Measurements from ENCODE around the gene RAB37. TPM values are rescaled to one million over a fixed set of nuclear protein-coding genes. Genes with fewer than 3 reads are reported as not detected.

RAB37 gene
- total RNA-seq, 1 experiment from 2014 or later, result not detected

- peaks cover 8% of the 10 kb centered on the region for H3K79me2 ChIP-seq (ENCODE audit: low read length)
- no peaks in the 10 kb centered on the region for H3K27me3 ChIP-seq (ENCODE audit: low read length)
- no peak overlapping the region for H3K9ac ChIP-seq (ENCODE audit: low read length)
- DNase-seq, result no peak
- no peaks in the 10 kb centered on the region for H3K9me2 ChIP-seq (replicated peaks; ENCODE audit: insufficient read depth, low read length)
- peaks cover 1% of the 10 kb centered on the region; the same call in 1 of the 2 replicates for H4K20me1 ChIP-seq (ENCODE audit: insufficient read depth, low read depth, low read length)
- no peaks in the 10 kb centered on the region for H3K36me3 ChIP-seq (ENCODE audit: insufficient read depth, low read length)
- H3K4me3 ChIP-seq (ENCODE audit: low read length), result no peak overlapping the region
- H2AFZ ChIP-seq (ENCODE audit: low read length), result no peak overlapping the region
- H3K27ac ChIP-seq (ENCODE audit: low read length), result no peak overlapping the region
- peaks cover 11% of the 10 kb centered on the region for H3K4me1 ChIP-seq (ENCODE audit: low read length)
- H3K9me3 ChIP-seq (ENCODE audit: low read length), result no peaks in the 10 kb centered on the region
- no peak overlapping the region for H3K4me2 ChIP-seq (ENCODE audit: low read depth, low read length, poor library complexity, severe bottlenecking)
Observed at GRCh38 chr17:74744349-74744713, 7.3 kb downstream of the RAB37 start.

- Histone ChIP-seq H3K27me3 (ENCODE audit: low read length) (no peaks in the 10 kb centered on the region), H3K9ac (ENCODE audit: low read length) (no peak overlapping the region), H3K36me3 (ENCODE audit: insufficient read depth, low read length) (no peaks in the 10 kb centered on the region), H2AFZ (ENCODE audit: low read length) (no peak overlapping the region), H3K9me3 (ENCODE audit: low read length) (no peaks in the 10 kb centered on the region), H3K4me1 (ENCODE audit: low read length) (peaks cover 16% of the 10 kb centered on the region), H3K27ac (ENCODE audit: low read length) (no peak overlapping the region), H3K4me3 (ENCODE audit: low read length) (no peak overlapping the region), H4K20me1 (ENCODE audit: insufficient read depth, low read depth, low read length) (peaks cover 7% of the 10 kb centered on the region), H3K4me2 (ENCODE audit: low read depth, low read length, poor library complexity, severe bottlenecking) (no peak overlapping the region), H3K9me2 (replicated peaks; ENCODE audit: insufficient read depth, low read length) (no peaks in the 10 kb centered on the region), H3K79me2 (ENCODE audit: low read length) (peaks cover 14% of the 10 kb centered on the region)
- peak; percentile 87 for DNase-seq
Observed at GRCh38 chr17:74744714-74745547, 7.9 kb downstream of the RAB37 start.

- no peak overlapping the region for H3K9ac ChIP-seq (ENCODE audit: low read length)
- no peaks in the 10 kb centered on the region for H3K27me3 ChIP-seq (ENCODE audit: low read length)
- H3K27ac ChIP-seq (ENCODE audit: low read length), result no peak overlapping the region
- peaks cover 22% of the 10 kb centered on the region for H3K4me1 ChIP-seq (ENCODE audit: low read length)
- H3K4me3 ChIP-seq (ENCODE audit: low read length), result no peak overlapping the region
- H2AFZ ChIP-seq (ENCODE audit: low read length), result no peak overlapping the region
- peaks cover 22% of the 10 kb centered on the region for H3K79me2 ChIP-seq (ENCODE audit: low read length)
- no peaks in the 10 kb centered on the region for H3K36me3 ChIP-seq (ENCODE audit: insufficient read depth, low read length)
- peaks cover 12% of the 10 kb centered on the region for H4K20me1 ChIP-seq (ENCODE audit: insufficient read depth, low read depth, low read length)
- H3K9me2 ChIP-seq (replicated peaks; ENCODE audit: insufficient read depth, low read length), result no peaks in the 10 kb centered on the region
- H3K4me2 ChIP-seq (ENCODE audit: low read depth, low read length, poor library complexity, severe bottlenecking), result no peak overlapping the region
- DNase-seq, result no peak
- H3K9me3 ChIP-seq (ENCODE audit: low read length), result no peaks in the 10 kb centered on the region
Observed at GRCh38 chr17:74745548-74746177, 8.6 kb downstream of the RAB37 start.

DNA sequence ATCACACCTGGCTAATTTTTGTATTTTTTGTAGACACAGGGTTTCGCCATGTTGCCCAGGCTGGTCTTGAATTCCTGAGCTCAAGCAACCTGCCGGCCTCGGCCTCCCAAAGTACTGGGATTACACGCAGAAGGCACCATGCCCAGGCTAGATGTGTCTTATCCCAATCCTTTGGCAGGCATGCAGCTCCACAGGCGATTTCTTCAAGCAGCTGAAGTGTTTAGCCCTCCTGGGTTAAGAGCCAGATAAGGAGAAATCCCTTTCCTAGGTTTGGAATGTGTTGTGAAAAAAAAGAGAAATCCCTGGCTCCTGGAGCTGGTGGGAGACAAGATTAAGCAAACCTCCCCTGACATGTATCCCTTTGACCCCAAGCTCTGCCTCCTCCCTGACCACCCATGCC is 9.3 kb downstream of the RAB37 start:
- no peak overlapping the region for H3K4me2 ChIP-seq (ENCODE audit: low read depth, low read length, poor library complexity, severe bottlenecking)
- no peaks in the 10 kb centered on the region for H3K27me3 ChIP-seq (ENCODE audit: low read length)
- 0 out of 2 replicates have a peak, but pooled peaks cover 3% of the 10 kb centered on the region for H3K36me3 ChIP-seq (ENCODE audit: insufficient read depth, low read length)
- DNase-seq, result no peak
- H3K9me2 ChIP-seq (replicated peaks; ENCODE audit: insufficient read depth, low read length), result no peaks in the 10 kb centered on the region
- H3K4me1 ChIP-seq (ENCODE audit: low read length), result peaks cover 29% of the 10 kb centered on the region
- no peak overlapping the region for H3K4me3 ChIP-seq (ENCODE audit: low read length)
- no peak overlapping the region for H3K9ac ChIP-seq (ENCODE audit: low read length)
- no peak overlapping the region for H3K27ac ChIP-seq (ENCODE audit: low read length)
- H3K79me2 ChIP-seq (ENCODE audit: low read length), result peaks cover 29% of the 10 kb centered on the region
- no peaks in the 10 kb centered on the region for H3K9me3 ChIP-seq (ENCODE audit: low read length)
- no peak overlapping the region for H2AFZ ChIP-seq (ENCODE audit: low read length)
- peaks cover 18% of the 10 kb centered on the region for H4K20me1 ChIP-seq (ENCODE audit: insufficient read depth, low read depth, low read length)

- Histone ChIP-seq H3K9me2 (replicated peaks; ENCODE audit: insufficient read depth, low read length) (no peaks in the 10 kb centered on the region), H3K9me3 (ENCODE audit: low read length) (no peaks in the 10 kb centered on the region), H3K27ac (ENCODE audit: low read length) (no peak overlapping the region), H3K36me3 (ENCODE audit: insufficient read depth, low read length) (peaks cover 7% of the 10 kb centered on the region; the same call in 1 of the 2 replicates), H3K79me2 (ENCODE audit: low read length) (peaks cover 34% of the 10 kb centered on the region), H3K4me3 (ENCODE audit: low read length) (no peak overlapping the region), H2AFZ (ENCODE audit: low read length) (no peak overlapping the region), H3K4me2 (ENCODE audit: low read depth, low read length, poor library complexity, severe bottlenecking) (no peak overlapping the region), H3K27me3 (ENCODE audit: low read length) (no peaks in the 10 kb centered on the region), H4K20me1 (ENCODE audit: insufficient read depth, low read depth, low read length) (peaks cover 22% of the 10 kb centered on the region), H3K9ac (ENCODE audit: low read length) (no peak overlapping the region), H3K4me1 (ENCODE audit: low read length) (peaks cover 28% of the 10 kb centered on the region)
- DNase-seq, result no peak
Observed at GRCh38 chr17:74746922-74747321, 9.9 kb downstream of the RAB37 start.

DNA sequence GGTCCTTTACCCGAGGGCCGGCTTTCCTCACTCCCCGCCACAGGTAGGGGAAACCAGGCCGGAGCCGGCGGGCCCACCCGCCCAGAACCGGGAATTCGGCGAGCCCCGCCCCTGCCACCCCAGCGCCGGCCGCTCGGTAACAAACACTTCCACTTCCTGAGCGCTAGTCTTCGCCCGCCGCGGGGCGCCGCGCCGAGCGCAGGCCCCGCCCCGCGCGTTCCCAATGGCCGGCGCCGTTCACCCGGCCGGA is 11.1 kb downstream of the RAB37 start:
- Histone ChIP-seq H3K79me2 (ENCODE audit: low read length) (peaks cover 47% of the 10 kb centered on the region), H3K27me3 (ENCODE audit: low read length) (no peaks in the 10 kb centered on the region), H4K20me1 (ENCODE audit: insufficient read depth, low read depth, low read length) (peaks cover 22% of the 10 kb centered on the region), H3K36me3 (ENCODE audit: insufficient read depth, low read length) (peaks cover 7% of the 10 kb centered on the region; the same call in 1 of the 2 replicates), H3K9me2 (replicated peaks; ENCODE audit: insufficient read depth, low read length) (no peaks in the 10 kb centered on the region), H3K4me1 (ENCODE audit: low read length) (peaks cover 23% of the 10 kb centered on the region), H3K9ac (ENCODE audit: low read length) (peak overlapping the region; percentile 65), H3K4me3 (ENCODE audit: low read length) (peak overlapping the region; percentile 99), H3K9me3 (ENCODE audit: low read length) (no peaks in the 10 kb centered on the region), H3K27ac (ENCODE audit: low read length) (no peak overlapping the region), H3K4me2 (ENCODE audit: low read depth, low read length, poor library complexity, severe bottlenecking) (peak overlapping the region; percentile 66), H2AFZ (ENCODE audit: low read length) (no peak overlapping the region)
- no peak for DNase-seq

GRCh38 chr17:74748529-74749278 is 11.6 kb downstream of the RAB37 start, which contains the start of gene NHERF1:
Gene NHERF1, plus strand, starts transcription at chr17:74748628. Its CDS starts 219 bp downstream, at chr17:74748847.
- H3K36me3 ChIP-seq (ENCODE audit: insufficient read depth, low read length), result peaks cover 7% of the 10 kb centered on the region; the same call in 1 of the 2 replicates
- peaks cover 52% of the 10 kb centered on the region for H3K79me2 ChIP-seq (ENCODE audit: low read length)
- peak within 1 kb of the TSS; percentile 99 for H3K4me3 ChIP-seq (ENCODE audit: low read length)
- H4K20me1 ChIP-seq (ENCODE audit: insufficient read depth, low read depth, low read length), result peaks cover 22% of the 10 kb centered on the region
- H3K4me1 ChIP-seq (ENCODE audit: low read length), result peaks cover 23% of the 10 kb centered on the region
- peak within 1 kb of the TSS; percentile 93 for H3K4me2 ChIP-seq (ENCODE audit: low read depth, low read length, poor library complexity, severe bottlenecking)
- peak within 1 kb of the TSS; percentile 41; the same call in 1 of the 2 replicates for H3K27ac ChIP-seq (ENCODE audit: low read length)
- peak; percentile 97 for DNase-seq
- no peaks in the 10 kb centered on the region for H3K9me2 ChIP-seq (replicated peaks; ENCODE audit: insufficient read depth, low read length)
- no peaks in the 10 kb centered on the region for H3K27me3 ChIP-seq (ENCODE audit: low read length)
- peak within 1 kb of the TSS; percentile 99 for H3K9ac ChIP-seq (ENCODE audit: low read length)
- H3K9me3 ChIP-seq (ENCODE audit: low read length), result no peaks in the 10 kb centered on the region
- H2AFZ ChIP-seq (ENCODE audit: low read length), result peak within 1 kb of the TSS; percentile 77; the same call in 1 of the 2 replicates

Data from Karpas-422 (cell line).